Mesenteric fat pad (tissue), 1 donor: ENCODE measurements around the gene ZNF669. TPM values are rescaled to one million over a fixed set of nuclear protein-coding genes. Genes with fewer than 3 reads are reported as not detected.

ENCODE experiments used
- DNase-seq: peaks from one replicate; pipeline ENCODE4 v3.0.0-alpha.2; 2020; ENCODE audit warnings: low spot score
- total RNA-seq: library from RNA; stranded (reverse); fragmentation: NEBNext Ultra II Directional; extraction: Animal tissue kit (Norgen Biotek cat#: 25700); gene quantifications from one replicate; pipeline ENCODE4 v1.2.1, GENCODE V29; 2021
- donor health status: DM: yes; HTN: yes; CAD: no.

The ZNF669 gene
- total RNA-seq, 1 donor from 2014 or later: 7.7 TPM

DNA sequence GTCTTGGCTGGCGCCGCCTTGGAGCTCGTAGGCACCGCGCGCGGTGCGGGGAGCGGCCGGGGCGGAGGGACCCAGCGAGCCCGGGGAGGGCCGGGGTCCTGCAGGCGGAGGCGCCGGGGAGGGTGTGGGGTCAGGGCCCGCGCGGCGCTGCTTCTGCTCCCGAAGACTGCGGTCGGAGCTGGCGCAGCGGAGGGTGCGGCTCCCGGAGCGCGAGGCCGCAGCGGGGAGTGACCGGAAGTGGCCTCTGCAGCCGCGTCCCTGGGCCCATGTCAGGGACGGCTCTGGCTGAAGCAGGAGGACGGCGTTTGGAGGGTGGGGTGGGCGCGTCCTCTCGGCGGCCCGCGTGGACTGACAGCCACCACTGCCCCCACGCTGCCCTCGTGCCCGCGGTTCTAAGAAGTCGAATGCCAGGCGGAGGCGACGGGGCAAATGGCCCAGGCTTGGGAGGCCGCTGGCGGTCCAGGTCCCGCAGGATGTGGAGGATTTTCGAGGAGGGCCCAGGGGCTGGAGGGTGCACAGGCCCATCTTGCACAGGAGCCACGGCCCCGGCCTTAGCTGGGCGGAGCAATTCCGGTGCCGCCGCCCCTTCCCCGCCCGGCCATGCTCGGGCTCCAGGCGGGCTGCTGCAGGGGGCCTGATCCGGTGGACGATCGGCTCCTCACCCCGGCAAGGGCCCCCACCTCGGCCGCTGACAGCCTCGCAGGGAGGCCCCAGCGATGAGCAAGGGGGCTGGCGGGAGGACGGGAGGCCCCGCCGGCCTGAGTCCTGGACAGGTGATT, 7.7 kb upstream of the ZNF669 start:
- DNase-seq: no peak

DNA sequence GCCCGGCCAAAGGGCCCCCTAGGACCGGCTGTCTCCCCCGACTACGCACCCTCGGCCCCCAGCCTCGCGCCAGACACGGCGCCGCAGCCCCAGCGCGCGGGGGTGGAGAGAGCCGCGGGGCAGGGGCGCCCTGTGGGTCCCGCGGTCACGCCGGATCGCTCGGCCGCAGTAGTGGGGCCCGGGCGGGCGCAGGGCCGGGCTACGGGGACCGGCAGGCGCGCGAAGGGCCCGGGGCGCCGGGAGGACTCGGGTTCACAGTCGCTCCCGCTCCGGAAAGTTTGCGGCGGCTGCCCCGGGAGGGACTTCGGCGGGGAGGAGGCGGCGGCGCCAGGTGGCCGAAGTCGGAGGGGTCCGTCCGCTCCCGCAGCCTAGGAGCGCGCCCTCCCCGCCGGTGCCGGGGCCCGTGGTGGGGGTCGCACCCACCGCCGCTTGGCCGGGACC, 7.1 kb upstream of the ZNF669 start:
- DNase-seq: no peak

DNA sequence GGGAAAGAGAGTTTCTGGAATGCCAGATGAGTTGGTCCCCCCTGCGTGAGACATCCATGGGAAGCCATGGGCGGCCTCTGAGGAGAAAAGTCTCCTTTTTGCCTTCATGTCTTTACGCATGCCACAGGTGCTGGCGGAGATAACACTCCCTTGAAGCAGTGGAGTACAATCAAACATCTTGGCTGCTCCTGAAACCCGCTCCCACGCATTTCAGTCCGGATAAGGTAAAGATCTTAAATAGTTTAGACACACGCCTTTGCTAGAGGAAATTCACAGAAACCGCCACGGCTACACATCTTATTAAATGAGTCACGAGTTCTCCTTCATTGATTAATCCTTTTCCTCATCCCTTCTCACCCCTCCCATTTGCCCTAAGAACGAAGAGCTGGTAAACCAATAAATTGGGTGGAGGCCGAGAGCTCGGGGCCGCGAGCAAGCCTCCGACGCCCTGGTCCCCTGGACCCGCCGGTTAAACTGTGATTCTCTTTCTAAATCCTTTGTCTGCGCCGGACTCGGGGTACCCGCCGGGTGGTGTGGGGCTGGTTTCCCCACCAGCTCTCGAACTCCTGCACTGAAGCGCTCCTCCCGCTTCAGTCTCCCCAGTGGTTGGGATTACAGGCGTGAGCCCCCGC, 6.6 kb upstream of the ZNF669 start:
- no peak for DNase-seq

DNA sequence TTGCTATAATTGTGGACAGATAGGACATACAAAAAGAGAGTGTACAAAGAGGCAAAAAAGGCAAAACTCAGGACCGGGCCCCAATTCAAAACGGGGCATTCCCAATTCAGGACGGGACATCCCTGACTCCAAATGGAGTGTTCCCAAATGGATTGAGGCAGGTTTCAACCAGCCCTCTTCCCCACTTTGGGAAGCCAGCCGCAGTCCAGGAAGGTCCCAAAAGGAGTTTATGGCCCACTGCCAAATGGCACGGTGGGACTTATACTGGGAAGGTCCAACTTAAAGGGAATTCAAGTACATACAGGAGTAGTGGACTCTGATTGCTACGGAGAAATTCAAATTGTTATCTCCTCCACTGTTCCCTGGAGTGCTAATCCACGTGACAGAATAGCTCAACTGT, 3.5 kb upstream of the ZNF669 start:
- no peak for DNase-seq

DNA sequence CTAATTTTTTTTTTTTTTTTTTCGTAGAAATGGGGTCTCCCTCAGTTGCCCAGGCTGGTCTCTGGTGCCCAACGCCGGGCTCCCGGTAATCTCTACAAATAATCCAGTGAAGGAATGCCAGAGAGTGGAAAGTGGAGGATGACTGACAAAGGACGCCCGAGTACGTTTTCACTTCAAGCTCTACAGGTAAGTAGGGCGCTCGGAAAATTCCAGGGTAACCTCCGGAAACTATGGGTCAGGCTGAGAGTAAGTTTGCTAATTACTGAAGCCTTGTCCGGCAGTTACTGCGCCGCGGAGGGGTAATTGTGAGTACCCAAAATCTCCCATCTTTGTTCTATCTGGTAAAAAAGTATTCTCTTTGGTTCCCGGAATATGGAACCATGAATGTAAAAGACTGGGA, 1.8 kb upstream of the ZNF669 start:
- DNase-seq: no peak

DNA sequence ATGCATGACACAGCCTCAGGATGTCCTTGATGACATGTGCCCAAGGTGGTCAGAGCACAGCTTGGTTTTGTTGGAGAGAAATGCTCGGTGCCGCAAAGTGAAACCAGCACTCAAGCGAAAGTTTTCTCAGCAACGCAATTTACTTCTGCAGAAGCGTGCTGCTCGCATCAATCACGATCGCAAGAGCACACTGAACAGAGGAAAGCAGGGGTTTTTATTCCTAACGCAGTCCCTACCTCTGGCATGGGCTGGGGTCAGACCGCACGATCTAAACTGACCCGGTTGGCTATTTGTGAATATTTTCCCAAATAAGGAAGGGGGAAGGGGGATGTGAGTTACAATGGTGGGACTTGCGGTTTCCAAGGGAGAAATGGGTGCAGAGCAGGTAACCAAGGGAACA, 809 bp upstream of the ZNF669 start:
- no peak for DNase-seq

DNA sequence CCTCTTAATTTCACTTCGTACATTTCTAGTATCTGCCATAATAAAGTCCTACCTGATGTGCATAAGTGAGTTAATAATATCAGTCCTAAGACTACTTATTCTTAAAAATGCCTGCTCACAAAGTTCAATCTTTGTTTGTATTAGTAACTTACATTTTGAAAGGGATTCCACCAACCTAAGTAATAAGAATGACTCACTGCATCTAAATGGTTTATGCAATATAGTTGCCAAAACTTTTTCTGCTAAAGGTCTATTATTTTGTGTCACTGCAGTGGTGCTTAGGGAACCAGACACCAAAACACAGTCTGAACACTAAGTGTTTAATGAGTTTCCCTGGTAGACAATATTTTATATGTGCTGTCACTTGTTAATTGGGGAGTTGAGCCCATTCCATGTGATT, 1.8 kb downstream of the ZNF669 start:
- no peak for DNase-seq

DNA sequence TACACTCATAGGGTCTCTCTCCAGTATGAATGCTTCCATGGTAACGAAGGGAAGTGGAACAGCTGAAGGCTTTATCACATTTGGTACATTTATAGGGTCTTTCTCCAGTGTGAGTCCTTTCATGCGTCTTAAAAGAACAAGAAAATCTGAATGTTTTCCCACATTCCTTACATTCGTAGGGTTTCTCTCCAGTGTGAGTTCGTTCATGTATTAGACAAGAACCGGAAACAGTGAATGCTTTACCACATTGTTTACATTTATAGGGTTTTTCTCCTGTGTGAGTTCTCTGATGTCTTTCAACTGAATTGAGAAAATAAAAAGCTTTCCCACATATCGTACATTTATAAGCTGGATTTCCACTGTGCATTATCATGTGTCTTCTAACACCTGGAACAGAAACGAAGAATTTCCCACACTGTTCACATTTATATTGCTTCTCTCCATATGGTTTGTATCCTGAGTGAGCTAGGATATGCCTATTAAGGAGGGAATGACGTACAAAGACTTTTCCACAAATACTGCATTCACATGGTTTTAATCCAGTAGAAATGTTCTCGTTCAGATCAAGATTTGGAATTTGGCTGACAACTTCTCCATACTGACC, 3.4 kb downstream of the ZNF669 start:
- no peak for DNase-seq

DNA sequence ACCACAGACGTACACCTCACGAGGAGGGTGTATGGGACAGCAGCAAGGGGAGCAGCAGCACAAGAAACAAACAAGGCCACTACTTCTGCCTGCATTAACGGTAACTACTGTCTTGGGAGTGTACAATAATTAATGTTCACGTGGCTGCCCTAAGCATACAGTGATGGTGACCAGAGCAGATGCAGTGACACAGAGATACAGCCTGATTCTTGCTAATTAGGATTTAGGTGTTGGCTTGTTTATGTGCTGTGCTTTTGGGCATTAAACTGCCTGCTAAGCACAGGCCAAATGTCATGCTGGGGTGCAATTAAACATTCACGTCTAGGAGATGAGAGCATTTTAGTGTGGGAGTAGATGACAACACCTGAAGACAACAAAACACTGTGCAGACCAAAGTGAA, 7.2 kb downstream of the ZNF669 start:
- no peak for DNase-seq

DNA sequence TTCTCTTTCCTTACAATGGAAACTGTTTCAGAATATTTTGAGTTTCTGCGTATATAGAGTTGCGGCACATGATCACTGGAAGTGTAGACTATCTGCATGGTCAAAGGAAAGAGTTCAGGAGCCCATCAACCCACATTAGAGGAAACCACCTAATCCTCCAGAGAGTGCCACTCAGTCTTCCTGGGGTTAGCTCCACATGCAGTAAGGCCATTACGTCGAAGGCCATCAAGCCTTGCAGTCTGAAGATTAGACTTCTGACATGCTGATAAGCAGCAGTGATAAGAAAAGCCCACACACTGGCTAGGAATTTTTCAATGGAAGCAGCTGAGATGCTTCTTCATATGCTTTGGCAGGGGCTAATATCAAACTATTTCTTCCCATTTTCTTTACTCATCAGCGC, 7.6 kb downstream of the ZNF669 start:
- DNase-seq: no peak

DNA sequence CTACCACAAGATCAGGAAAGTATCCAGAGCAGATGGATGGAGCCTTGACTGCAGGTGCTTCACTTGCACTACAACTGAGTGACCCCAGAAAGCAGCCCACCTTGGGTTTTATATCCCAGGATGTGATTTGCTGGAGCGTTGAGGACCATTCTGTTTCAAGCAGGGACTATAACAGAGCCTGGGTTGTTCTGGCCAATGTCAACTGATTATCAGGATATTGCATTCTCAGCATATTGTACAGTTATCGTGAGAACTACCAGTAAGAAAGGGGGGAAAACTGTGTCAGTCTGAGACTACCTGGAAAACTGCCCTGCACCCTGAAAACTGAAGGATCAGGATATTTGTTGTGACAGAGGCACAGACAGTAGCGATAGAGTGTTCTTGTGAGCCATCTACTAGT, 8.0 kb downstream of the ZNF669 start:
- DNase-seq: no peak

DNA sequence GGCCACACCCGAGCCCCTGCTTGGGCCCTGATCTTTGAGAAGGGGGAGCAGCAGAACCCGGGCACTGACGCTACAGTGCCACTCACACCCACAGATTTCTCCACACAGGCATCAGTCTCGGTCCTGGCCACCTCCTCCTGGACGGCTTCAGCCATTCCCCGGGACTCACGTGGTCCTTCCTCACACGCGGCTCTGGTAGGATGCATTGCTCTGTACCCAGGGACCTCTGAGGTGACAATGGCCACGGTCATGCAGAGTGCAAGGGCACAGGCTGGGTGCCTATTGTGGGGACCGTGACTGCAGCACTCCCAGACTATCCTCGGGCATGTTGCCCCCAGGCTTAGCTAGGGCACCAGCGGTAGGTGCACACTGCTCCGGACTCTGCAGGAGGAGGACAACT, 13.7 kb downstream of the ZNF669 start:
- no peak for DNase-seq

DNA sequence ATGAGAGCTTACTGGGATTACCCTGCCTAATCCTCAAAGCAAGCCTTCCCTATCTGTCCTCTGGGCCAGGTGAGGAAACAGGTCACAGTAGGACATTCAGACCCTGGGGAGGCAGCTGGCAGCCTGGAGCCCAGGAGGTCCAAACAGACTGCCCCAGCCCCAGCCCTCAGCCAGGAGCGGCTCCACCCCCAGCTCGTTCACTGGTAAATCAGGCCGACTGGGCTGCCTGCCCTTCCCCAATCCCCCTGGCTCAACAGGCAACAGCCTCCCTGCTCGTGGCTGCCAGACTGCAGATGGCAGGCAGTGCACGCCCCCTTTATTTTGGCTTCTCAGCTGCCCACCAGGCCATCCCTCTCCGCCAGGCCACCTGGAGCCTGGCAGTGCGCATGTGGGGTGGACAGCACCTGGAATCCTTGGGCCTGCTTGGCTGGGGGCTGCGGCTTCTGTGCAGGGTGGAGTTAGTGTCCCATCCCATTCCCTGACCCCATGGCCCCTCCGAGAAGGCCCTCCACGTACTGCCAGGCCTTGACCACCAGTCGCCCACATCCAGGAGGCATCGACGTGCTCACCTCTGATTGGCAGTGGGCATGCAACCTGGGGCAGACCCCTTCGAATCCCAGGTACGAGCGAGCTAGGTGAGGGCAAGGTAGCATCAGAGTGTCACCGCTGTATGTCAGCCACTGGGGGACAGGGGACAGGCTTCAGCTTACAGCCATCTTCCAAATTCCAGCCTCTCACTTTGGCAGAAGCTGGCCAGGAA, 14.4 kb downstream of the ZNF669 start:
- DNase-seq: no peak

DNA sequence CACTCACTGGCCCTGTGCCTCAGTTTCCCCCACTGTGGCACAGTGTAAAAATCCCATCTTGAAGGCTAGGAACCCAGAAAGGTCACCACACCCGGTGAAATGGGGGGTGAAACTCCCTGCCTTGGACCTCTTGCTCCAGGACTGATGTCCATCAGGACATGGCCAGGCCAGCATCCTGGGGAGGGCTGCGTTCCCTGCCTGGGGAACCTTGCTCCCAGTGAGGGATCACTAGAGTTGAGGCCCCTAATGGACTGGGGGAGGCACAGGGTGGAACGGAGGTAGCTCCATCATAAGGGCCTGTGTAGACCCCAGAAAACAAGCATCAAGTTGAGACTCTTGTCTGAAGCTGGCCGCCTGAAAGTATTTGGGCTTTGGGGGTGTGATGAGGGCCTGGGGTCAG, 15.2 kb downstream of the ZNF669 start:
- no peak for DNase-seq

DNA sequence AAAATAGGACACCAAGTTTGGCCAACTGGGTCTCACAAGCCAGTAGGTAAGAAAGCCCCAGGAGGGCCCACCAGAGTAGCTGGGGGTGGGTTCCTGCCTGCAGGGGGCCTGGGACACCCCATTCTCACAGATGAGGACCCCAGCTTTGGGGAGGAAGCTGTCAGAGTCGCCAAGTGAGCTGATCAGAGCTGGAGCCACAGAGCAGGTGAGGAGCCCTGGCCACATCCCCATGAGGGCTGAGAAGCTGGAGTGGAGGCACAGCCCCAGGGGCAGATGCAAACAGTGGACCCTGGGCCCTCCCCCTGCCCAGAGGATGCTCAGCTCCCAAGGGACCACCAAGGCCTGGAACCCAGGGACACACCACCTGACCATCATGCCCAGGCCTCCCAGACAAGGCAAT, 16.9 kb downstream of the ZNF669 start:
- no peak for DNase-seq

DNA sequence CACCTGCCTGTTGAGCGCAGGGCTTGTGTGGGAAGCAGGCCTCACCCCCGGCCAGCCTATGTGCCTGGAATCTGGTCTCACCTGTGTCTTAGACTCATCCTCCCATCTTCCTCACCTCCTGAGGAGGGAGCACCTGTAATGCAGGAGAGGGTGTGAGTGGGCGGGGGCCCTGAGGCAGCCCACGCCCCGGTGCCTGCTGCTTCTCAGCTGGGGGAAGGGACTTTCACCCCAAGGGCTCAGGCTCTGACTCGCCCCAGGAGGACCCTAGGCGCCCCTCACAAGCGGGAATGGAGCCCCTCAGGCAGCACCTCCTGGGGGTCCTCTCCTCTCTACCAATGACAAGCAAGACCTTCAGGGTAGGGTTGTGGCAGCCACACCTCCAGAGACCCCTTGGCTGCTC, 18.8 kb downstream of the ZNF669 start:
- DNase-seq: no peak

DNA sequence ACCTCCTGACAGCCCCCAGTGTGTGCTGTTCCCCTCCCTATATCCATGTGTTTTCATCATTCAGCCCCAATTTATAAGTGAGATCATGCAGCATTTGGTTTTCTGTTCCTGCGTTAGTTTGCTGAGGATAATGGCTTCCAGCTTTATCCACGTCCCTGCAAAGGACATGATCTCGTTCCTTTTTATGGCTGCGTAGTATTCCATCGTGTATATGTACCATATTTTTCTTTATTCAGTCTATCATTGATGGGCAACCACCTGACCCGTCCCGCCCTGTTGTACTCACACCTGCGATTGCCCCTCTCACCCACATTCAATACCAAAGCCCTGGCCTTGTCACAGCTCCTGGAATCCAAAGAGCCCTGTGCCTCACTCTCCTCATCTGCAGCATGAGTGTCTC, 19.4 kb downstream of the ZNF669 start:
- no peak for DNase-seq

DNA sequence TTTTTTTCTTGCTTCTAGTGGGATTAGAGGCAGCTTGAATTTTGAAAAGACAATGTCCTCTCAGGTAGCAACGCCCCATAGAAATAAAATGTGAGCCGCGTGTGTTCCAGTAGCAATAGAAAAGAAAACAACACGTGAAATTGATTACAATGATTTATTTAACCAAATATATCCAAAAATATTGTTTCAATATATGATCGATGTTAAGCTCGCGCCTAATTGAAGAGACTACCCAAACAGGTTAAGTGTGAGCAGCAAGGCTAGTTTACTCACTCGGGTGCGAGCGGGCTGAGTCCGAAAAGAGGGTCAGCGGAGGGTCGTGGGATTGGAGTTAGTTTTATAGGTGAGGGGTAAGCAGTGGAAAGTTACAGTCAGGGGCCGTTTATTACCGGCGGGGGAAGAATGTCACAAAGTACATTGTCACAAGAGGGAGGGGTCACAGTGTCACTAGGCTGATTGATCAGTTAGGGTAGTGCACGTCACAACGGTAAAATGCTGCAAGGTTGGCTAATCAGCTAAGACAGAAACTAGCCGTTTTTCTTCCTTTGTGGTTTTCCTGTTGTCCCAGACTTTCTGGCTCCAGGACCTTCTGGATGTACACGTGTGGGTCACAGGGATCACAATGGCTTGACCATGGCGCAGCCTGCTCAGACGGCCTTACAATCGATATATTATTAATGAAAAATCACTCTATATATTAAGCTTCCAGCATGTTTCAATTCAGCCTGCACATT, 24.8 kb downstream of the ZNF669 start:
- DNase-seq: no peak

DNA sequence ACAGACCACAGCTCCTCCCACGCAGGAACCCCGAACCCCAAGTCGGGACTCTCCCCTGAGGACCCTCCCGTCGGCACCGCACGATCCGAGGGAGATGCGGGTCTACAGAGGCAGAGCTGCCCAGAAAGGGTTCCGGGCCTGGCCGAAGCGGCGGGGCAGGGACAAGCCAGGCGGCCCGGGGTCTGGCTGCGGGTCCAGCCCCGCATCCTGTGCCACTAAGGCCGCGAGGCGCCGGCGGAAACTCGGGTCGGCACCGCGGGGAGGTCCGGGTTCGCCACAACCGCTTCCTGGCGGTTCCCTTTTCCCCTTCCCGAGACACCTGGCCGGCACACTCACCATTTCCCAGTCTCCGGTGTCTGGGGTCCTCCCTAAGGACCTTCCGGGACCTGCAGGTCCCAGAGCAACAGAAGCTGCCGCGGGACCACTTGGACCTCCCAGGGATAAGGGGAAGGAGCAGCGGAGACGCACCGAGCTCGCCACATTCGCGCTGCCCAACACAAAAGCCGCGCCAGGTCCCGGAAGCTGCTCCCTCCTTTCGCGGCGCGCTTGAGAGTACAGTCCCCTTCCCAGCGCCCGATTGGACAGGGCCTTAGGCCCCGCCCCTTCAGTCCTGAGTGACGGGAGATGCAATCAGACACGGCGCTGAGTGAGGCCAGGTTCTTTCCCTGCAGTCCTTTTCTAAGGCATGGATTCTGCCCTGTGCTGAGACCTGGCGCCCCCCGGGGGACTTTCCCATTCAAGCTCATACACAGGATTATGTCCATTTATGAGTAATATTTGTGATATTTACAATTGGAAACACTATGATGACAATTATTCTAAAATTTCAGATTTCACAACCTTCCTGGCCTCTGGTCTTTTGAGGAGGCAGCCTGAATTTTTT, 25.7 kb downstream of the ZNF669 start, which contains the start of gene ZNF670:
ZNF670 (minus strand) TSS at position 554 of the 883 bp plus-strand sequence; CDS start at position 339, 215 bp downstream.
- DNase-seq: peak; percentile 97

DNA sequence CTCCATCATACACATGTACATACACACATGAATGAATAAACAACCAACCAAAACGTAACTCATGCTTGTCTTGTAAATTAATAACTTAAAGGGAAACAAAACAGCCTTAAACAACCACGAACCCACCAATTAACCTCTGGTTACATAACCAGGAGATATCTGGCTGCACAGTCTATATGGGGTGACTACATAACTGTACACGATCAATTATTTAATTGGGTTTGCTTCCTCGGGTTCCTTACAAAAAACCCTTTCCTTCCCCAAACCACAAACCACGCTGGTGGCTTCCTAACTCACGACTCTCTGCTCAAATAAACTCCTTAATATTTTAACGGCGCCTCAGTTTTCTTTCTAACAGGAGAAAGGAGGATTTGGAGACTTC, 26.3 kb downstream of the ZNF669 start:
- DNase-seq: no peak
